Measurements from ENCODE around the gene MDFIC.

Gene MDFIC

GRCh38 chr7:115004121-115004520 lies 82.2 kb downstream of the MDFIC start:
- no peak for DNase-seq

GRCh38 chr7:115005251-115005650 lies 83.4 kb downstream of the MDFIC start:
- no peak for DNase-seq

DNA sequence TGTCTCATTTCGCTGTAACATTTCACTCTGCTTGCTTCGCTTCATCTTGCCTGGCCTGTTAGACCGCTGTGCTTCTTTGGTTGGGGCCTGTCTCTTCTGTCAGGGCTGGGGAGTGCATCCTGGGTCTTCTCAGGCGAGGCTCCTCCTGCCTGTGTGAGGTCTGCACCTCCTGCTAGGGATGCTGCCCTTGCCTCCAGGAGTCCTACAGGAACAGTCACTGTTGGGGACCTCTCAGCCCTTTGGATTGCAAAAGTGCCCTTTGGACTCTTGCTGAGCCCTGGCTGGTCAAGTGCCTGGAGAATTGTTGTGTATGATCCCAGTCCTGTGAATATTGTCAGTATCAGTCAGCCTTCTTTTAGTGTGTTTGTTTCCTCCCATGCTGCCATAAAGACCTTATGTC lies 84.1 kb downstream of the MDFIC start:
- no peak for DNase-seq

- no peak for DNase-seq
These were observed 85.9 kb downstream of the MDFIC start for GRCh38 chr7:115007751-115008150.

GRCh38 chr7:115008465-115009114 lies 86.7 kb downstream of the MDFIC start:
- no peak for DNase-seq

GRCh38 chr7:115009139-115009538 lies 87.2 kb downstream of the MDFIC start:
- DNase-seq, result no peak

- no peak for DNase-seq
These were observed 88.0 kb downstream of the MDFIC start for GRCh38 chr7:115009736-115010440.

DNA sequence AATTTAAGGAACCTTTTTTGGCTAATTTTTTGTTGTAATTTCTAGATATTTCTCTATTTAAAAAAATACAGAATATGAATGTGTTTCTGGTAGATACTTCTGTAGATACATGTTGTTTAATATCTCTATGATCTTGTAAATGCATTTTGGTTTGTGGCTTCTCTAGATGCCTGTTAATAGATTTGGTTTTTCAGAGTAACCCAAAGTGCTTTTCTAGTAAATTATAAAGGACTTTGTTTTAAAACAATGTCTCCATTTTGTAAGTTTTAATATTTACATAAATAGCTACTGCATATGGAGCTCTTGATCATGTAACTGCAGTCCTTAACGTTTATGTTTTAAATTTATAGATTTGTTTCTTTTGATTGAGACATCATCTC lies 88.5 kb downstream of the MDFIC start:
- no peak for DNase-seq

GRCh38 chr7:115013886-115014285 lies 92.0 kb downstream of the MDFIC start:
- DNase-seq, result no peak

GRCh38 chr7:115014794-115015193 lies 92.9 kb downstream of the MDFIC start:
- no peak for DNase-seq

DNA sequence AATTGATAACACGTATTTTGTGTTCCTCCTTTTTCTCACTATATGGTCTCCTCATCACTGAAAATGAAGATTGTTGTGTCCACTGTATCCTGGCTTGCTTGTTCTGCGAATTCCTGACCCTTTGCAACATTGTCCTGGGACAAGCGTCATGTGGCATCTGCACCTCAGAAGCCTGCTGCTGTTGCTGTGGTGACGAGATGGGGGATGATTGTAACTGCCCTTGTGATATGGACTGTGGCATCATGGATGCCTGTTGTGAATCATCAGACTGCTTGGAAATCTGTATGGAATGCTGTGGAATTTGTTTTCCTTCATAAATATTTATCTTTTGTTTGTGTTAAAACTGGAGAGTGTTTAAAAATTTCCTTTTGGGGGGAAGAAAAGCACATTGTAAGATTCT lies 93.7 kb downstream of the MDFIC start:
- no peak for DNase-seq

DNA sequence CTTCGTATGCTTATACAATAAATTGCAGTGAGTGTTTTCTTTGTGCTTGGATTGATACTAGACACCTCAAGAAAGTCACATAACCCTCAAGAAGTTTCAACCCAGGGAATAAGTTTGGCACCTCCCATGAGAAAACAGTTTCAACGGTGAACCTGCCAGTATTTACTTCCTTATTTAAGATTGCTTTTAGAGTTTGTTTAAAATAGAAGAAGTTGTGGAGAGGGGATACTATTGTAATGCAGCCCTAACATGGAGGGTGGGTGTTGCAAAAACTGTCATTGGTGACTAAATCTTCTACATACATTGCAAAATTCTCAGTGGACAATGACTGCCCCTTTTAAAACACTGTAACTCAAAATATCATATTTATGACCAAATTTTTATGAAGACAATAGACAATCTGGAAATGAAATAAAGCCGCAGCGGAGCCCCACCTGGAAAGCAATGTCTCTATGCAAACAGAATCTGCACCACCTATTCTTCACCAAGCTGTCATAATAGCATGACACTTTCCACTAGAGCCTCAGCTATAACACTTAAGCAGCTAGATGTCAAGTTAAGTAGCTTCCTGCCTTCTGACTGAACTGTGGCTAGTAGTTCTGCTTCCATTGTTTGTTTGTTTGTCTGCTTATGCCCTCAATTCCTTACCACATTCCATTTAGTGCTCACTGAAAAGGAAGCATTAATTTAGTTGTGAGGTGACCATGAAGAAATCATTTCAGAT lies 98.2 kb downstream of the MDFIC start:
- DNase-seq, result no peak

DNA sequence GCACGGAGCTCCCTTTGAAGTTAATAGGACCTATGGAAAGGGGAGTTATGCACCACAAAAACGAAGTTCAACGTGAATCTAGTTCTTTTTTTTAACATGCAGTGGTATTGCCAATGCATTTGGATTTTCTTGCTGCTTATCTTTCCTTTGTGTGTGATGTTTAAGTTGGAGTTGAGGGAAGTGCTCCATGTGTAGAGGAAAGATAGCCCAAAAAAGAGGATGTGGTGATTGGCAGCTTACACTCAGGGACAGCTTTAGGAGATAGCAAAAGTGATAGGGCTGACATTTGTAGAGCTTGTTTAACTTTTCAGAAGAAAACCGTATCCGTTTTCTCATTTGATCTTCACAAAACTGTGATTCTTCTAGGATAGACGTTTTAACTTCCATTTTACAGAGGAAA lies 101.3 kb downstream of the MDFIC start:
- no peak for DNase-seq

- no peak for DNase-seq
These were observed 102.4 kb downstream of the MDFIC start for GRCh38 chr7:115024276-115024675.

GRCh38 chr7:115032715-115033703 lies 111.1 kb downstream of the MDFIC start:
- DNase-seq, result no peak

GRCh38 chr7:115033917-115034459 lies 112.1 kb downstream of the MDFIC start:
- DNase-seq, result no peak

- no peak for DNase-seq
These were observed 112.6 kb downstream of the MDFIC start for GRCh38 chr7:115034515-115034914.

DNA sequence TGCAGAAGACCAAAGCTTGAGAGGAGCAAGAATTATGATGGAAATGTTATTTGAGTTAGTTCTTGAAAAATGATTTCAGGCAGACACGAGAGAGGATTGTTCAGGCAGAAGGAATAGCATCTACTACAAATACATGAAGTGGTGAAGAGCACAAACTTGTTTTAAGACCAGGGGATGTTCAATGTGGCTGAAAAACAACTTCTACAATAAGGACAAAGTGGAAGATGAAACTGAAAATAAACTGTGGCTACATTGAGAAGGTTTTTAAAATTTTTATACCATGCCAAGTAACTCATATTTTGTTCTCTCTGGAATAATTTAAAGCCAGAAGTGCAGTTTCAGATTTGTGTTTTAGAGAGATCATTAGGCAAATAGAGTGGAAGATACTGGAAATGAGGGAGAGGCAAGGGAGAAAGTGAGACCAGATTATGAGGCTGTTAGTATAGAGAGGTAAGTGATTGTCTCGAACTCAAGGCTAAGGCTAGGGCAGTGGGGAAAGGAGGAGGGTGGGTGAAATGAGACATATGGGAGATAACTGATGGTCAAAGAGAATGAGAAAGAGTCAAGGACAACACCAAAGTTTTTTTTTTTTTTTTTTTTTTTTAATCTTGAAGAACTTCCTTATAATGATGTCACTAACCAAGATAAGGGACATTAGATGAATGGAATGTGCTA lies 115.4 kb downstream of the MDFIC start:
- no peak for DNase-seq

DNA sequence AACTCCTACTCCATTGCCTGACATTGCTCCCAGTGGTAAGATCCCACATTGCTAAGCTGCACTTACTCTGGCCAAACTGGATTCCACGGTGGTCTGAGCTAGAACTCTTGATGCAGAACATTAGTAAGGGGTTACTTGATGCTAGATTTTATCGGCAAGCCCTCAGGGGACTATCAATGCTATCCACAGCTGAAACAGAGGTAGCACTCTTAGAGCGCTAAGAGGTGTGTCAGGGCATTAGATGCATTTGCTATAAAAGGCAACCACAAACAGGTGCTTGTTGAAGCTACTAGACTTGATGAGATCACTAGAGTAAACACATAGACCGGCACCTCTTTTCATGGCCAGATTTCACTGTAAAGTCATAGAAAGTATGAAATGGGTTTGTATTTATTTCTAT lies 116.3 kb downstream of the MDFIC start:
- DNase-seq, result no peak

GRCh38 chr7:115040057-115040456 lies 118.2 kb downstream of the MDFIC start:
- no peak for DNase-seq

DNA sequence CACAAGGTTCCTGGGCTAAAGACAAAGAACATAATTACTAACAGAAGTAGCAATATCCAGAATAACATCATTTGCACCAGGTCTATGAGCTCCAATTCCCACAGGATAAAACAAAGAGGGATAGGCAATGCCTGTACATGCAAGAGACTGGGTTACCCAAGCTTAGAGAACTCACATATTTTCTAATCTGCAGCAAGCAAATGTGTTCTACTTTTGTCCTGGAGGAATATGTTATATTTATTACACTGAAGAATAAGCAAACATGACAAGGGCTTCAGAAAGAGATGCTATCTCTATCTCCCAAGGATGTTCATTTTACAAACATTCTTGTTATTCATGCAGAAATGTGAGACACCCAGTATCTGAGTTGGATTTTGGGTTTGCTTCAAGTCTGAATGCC lies 118.6 kb downstream of the MDFIC start:
- no peak for DNase-seq

- no peak for DNase-seq
These were observed 120.7 kb downstream of the MDFIC start for GRCh38 chr7:115042596-115042995.
